ENCODE data around the gene PRR20D.
A peak's percentile ranks its signal among the peaks of the same experiment; 100 is the strongest.
"Not testable (repeated sequence)": the region's sequence is repeated elsewhere in the genome, so short reads cannot be mapped to it uniquely, and the experiment has no call there.

Gene PRR20D

DNA sequence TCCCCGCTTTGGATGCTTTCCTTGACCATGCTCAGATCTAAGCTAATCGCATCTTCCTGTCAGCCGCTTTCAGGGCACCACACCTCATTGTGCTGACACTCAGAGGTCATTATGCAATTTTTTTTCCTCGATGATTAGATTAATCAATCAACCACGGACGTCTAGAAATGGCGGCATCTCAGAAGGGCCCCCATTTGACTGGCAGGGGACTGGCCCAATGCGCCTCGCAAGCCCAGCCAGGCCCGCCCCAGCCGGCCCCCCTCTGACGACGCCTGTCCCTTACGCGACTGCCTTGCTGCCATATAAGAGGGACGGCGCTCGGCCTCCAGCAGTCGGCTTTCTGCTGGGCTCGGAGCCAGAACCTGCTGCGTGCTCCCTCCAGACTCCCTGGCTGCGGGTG, at the start of gene PRR20D:
Gene PRR20D, plus strand, starts transcription at position 301 of the 400 bp plus-strand sequence. CDS start 387 bp downstream, outside the sequence.
- DNase-seq (ENCODE audit: low spot score) = not testable (repeated sequence)

DNA sequence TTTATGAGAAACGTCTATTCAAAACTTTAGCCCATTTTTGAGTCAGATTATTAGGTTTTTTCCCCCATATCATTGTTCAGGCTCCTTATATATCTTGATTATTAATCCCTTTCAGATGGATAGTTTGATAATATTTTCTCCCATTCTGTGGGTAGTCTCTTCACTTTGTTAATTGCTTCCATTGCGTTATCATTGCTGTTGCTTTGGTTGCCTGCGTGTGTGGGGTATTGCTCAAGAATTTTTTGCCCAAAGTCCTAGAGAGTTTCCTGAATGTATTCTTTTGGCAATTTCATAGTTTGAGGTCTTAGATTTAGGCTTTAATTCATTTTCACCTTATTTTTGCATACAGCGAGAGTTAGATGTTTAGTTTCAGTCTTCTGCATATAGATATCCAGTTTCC, 45.5 kb upstream of the PRR20D start:
- no peak for DNase-seq (ENCODE audit: low spot score)

DNA sequence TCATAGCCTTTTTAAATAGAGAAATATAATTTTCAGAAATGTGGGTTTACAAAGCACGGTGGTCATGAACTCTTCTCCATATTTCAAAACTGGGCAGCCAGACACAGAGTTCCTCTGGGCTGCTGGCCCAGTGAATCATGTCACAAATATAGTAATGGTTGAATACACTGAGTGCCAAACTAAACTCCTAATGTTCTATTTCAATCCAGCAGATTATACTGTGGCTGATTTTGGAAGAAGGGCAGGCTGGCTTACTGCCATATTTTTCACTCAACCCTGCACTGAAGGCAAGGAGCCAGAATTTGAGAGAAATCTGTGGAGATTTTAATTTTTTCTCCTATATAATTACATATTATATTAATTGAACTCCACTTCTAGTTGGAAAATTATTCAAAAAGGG, 36.8 kb upstream of the PRR20D start:
- peak; percentile 68 for DNase-seq (ENCODE audit: low spot score)

DNA sequence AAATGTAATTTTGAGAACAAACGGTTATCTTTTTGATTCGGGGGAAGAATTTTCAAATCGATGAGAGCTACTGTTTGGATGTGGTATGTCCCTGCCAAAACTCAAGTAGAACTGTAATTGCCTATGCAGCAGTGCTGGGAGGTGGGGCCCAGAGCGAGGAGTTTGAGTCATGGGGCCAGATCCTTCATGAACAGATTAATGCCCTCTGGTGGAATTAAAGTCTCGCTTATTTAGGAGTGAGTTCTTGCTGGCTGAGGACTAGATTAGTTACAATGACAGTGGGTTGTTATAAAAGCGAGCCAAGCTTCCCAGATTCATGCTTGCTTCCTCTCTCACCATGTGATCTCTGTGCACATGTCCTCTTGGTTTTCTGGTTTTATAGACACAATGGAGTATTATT, 31.5 kb upstream of the PRR20D start:
- DNase-seq (ENCODE audit: low spot score) = no peak

DNA sequence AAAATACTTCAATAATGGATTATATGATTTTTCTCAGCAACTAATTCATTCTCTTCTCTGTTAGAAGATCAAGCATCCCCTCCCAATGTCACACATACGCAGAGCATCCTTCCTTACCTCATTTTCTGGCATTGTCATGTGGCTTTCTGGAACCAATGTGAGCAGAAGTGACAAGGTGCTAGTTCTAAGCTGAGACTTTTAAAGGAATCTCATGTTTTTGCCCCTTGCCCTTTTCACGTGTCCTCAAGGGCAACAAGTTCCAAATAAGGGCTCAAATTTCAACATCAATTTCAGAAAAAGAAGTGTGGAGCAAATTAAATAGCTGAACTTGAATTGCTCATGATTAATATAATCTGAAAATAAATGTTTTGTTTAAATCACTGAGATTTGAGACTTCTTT, 24.3 kb upstream of the PRR20D start:
- DNase-seq (ENCODE audit: low spot score) = no peak

DNA sequence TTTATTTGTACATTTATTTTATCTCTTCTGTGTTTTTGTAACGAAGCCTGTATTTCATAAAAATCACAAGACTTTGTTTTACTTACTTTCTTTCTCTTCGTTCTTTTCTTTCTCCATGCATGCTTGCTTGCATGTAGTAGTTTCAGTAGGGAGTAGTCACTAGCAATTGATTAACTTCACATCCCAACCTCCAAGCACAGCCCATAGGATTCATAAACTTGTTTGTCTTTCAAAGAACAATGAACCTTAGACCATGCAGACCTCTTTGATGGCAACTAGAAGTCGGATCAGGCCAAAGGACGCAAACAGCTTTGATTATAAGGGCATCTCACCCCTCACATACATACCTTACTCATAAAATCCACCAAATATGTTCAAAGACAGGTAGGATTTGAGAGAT, 22.8 kb upstream of the PRR20D start:
- no peak for DNase-seq (ENCODE audit: low spot score)

DNA sequence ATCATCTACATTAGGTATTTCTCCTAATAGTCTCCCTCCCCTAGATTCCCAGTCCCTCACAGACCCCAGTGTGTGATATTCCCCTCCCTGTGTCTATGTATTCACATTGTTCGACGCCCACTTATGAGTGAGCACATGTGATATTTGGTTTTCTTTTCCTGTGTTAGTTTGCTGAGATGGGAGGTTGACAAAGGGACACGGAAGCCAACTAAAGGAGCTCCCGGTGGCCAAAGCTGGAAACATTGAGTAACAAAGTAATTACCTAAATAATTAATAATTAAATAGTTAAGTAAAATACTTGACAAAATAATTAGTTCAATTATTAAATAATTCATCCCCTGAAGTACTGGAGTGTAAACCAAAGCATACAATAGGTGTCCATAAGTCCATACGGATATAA, 21.4 kb upstream of the PRR20D start:
- DNase-seq (ENCODE audit: low spot score) = no peak

DNA sequence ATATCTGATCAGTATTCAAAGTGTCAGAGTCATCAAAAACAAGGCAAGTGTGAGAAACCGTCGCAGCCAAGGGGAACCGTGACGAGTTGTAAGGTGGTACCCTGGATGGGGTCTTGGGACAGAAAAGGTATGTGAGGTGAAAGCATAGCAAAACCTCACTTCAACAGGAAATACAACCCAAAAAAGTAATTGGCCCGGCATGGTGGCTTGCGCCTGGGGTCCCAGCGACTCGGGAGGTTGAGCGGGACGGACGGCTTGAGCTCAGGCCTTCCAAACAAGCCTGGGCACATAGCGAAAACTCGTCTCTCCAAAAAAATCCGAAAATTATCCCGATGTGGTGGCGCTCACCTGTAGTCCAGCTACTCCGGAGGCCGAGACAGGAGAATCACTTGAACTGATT, 20.7 kb upstream of the PRR20D start:
- not testable (repeated sequence) for DNase-seq (ENCODE audit: low spot score)

DNA sequence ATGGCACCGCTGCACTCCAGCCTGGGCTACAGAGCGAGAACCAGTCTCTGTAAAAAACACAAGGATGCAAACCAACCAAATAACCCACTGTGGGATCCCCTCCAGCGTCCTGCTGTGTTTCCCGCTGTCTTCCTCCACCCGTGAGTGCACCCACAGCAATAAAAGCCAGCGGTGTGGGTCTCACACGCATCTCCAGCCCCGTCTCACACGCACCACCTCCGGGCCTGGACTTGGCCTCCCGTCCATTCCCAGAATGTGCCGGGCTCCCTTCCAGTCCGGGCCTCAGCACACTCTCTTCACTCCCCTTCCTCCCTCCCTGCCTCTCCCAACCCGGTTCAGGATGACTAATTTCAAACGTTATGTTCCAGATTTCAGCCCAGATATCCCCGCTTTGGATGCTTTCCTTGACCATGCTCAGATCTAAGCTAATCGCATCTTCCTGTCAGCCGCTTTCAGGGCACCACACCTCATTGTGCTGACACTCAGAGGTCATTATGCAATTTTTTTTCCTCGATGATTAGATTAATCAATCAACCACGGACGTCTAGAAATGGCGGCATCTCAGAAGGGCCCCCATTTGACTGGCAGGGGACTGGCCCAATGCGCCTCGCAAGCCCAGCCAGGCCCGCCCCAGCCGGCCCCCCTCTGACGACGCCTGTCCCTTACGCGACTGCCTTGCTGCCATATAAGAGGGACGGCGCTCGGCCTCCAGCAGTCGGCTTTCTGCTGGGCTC, 20.0 kb upstream of the PRR20D start, which contains the start of gene PRR20A:
Gene PRR20A, plus strand, starts transcription at position 684 of the 734 bp plus-strand sequence. CDS start 387 bp downstream, outside the sequence.
- not testable (repeated sequence) for DNase-seq (ENCODE audit: low spot score)

DNA sequence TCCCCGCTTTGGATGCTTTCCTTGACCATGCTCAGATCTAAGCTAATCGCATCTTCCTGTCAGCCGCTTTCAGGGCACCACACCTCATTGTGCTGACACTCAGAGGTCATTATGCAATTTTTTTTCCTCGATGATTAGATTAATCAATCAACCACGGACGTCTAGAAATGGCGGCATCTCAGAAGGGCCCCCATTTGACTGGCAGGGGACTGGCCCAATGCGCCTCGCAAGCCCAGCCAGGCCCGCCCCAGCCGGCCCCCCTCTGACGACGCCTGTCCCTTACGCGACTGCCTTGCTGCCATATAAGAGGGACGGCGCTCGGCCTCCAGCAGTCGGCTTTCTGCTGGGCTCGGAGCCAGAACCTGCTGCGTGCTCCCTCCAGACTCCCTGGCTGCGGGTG, 13.2 kb upstream of the PRR20D start, which contains the start of gene PRR20B:
Gene PRR20B, plus strand, starts transcription at position 301 of the 400 bp plus-strand sequence. CDS start 387 bp downstream, outside the sequence.
- not testable (repeated sequence) for DNase-seq (ENCODE audit: low spot score)

DNA sequence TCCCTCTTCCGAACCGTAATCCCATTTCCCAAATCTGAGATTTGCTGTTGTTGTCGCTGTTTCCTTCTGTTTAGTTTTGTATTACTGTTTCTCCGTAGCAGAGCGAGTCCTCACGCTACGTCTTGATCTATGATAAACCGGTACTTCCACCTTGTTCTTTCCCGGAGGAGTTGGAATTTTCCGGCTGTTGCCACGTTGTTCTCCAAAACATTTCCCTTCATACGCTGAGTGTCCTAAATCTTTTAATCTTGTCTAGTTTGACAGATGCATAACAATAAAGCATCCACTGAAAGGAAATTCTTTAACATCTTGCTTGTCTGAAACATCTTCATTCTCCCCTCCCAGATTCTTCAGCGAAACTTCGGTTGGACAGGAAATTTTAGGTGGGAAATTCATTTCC, 12.3 kb upstream of the PRR20D start:
- not testable (repeated sequence) for DNase-seq (ENCODE audit: low spot score)

DNA sequence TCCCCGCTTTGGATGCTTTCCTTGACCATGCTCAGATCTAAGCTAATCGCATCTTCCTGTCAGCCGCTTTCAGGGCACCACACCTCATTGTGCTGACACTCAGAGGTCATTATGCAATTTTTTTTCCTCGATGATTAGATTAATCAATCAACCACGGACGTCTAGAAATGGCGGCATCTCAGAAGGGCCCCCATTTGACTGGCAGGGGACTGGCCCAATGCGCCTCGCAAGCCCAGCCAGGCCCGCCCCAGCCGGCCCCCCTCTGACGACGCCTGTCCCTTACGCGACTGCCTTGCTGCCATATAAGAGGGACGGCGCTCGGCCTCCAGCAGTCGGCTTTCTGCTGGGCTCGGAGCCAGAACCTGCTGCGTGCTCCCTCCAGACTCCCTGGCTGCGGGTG, 6.7 kb upstream of the PRR20D start, which contains the start of gene PRR20C:
Gene PRR20C, plus strand, starts transcription at position 301 of the 400 bp plus-strand sequence. CDS start 387 bp downstream, outside the sequence.
- not testable (repeated sequence) for DNase-seq (ENCODE audit: low spot score)

DNA sequence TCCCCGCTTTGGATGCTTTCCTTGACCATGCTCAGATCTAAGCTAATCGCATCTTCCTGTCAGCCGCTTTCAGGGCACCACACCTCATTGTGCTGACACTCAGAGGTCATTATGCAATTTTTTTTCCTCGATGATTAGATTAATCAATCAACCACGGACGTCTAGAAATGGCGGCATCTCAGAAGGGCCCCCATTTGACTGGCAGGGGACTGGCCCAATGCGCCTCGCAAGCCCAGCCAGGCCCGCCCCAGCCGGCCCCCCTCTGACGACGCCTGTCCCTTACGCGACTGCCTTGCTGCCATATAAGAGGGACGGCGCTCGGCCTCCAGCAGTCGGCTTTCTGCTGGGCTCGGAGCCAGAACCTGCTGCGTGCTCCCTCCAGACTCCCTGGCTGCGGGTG, 6.5 kb downstream of the PRR20D start, which contains the start of gene PRR20E:
Gene PRR20E, plus strand, starts transcription at position 301 of the 400 bp plus-strand sequence. CDS start 387 bp downstream, outside the sequence.
- not testable (repeated sequence) for DNase-seq (ENCODE audit: low spot score)

DNA sequence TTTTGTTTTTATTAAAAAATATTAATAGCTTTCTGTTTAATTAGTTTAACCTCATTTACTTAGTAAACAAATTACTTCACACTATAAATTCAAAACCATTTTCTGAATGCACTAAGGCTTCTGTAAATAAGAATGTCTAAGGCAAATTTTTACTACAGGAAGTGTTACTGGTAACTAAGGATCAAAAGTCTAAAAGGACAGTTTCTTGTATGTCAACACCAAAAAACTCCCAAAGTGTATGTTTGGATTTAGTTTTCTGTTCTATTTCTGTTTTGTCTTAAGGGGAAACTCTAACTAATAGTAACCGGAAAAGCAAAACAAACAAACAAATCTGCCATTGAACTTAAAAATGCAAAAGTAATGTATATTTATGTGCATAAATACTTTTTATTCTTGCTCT, 31.2 kb downstream of the PRR20D start:
- DNase-seq (ENCODE audit: low spot score) = no peak

DNA sequence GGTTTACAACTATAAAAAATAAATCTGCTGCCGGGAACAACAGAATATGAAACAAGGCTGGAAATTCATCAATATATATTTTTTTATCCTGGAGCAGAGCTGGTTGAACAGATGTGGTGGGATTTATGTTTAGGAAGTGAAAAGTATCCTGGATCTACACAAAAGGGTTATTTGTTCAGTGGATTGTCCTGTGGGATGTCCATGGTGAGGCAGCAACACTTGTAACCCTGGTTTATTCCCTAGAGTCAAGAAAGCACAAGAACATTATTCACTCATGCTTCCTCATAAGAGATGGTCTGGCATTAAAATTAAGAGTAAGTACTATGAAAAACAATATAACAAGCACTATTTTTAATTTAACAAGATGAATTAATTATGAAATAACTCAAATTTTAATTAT, 52.6 kb downstream of the PRR20D start:
- no peak for DNase-seq (ENCODE audit: low spot score)
